ENCODE data around the gene LRRC74A. TPM values are rescaled to one million over a fixed set of nuclear protein-coding genes. Genes with fewer than 3 reads are reported as not detected.
"Not testable (repeated sequence)": the region's sequence is repeated elsewhere in the genome, so short reads cannot be mapped to it uniquely, and the experiment has no call there.

The LRRC74A gene
- total RNA-seq, 1 donor from 2014 or later, result not detected

DNA sequence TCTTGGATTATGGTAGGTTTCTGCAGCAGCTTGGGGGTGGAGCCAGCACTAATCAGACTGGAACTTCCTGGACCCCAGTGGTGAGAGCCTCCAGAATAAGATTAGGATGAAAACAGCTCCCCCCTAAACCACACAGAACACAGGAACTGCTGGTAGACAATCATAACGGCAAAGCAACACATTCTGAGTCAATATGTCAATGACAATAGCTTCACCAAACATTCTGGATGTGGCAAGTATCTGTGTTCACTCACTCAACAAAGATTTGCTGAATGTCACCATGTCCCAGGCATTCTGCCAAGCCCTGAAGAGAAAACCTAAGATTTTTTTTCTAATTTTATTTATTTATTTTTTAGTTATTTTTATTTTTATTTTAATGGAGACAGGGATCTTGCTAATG lies 65.2 kb downstream of the LRRC74A start:
- ATAC-seq, result no peak
- intact Hi-C loops (cut with DNase I), result no loop called here
- TF ChIP-seq, protein P1, sequence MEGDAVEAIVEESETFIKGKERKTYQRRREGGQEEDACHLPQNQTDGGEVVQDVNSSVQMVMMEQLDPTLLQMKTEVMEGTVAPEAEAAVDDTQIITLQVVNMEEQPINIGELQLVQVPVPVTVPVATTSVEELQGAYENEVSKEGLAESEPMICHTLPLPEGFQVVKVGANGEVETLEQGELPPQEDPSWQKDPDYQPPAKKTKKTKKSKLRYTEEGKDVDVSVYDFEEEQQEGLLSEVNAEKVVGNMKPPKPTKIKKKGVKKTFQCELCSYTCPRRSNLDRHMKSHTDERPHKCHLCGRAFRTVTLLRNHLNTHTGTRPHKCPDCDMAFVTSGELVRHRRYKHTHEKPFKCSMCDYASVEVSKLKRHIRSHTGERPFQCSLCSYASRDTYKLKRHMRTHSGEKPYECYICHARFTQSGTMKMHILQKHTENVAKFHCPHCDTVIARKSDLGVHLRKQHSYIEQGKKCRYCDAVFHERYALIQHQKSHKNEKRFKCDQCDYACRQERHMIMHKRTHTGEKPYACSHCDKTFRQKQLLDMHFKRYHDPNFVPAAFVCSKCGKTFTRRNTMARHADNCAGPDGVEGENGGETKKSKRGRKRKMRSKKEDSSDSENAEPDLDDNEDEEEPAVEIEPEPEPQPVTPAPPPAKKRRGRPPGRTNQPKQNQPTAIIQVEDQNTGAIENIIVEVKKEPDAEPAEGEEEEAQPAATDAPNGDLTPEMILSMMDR (IDR thresholded peaks at IDR 0.05), result no peak
- no peaks in the 10 kb centered on the region for H3K4me1 ChIP-seq
- H3K27ac ChIP-seq, result no peak overlapping the region
- DNase-seq, result no peak
- H3K36me3 ChIP-seq, result no peaks in the 10 kb centered on the region
- no peaks in the 10 kb centered on the region for H3K27me3 ChIP-seq (ENCODE audit: low read depth)
- no peak overlapping the region for H3K4me3 ChIP-seq
- H3K9me3 ChIP-seq, result peaks cover 10% of the 10 kb centered on the region

GRCh38 chr14:76894308-76894707 lies 68.1 kb downstream of the LRRC74A start:
- no peaks in the 10 kb centered on the region for H3K36me3 ChIP-seq
- TF ChIP-seq, protein P1 (IDR thresholded peaks at IDR 0.05), result no peak
- H3K9me3 ChIP-seq, result peaks cover 10% of the 10 kb centered on the region

GRCh38 chr14:76898006-76898405 lies 71.8 kb downstream of the LRRC74A start:
- intact Hi-C loops (cut with DNase I); H3K4me1 ChIP-seq; DNase-seq; H3K9me3 ChIP-seq; ATAC-seq; H3K27ac ChIP-seq; H3K4me3 ChIP-seq; H3K27me3 ChIP-seq (ENCODE audit: low read depth); H3K36me3 ChIP-seq: not testable (repeated sequence)

More at GRCh38 chr14:76894308-76894707, 68.1 kb downstream of the LRRC74A start:
- no peaks in the 10 kb centered on the region for H3K27me3 ChIP-seq (ENCODE audit: low read depth)
- no peaks in the 10 kb centered on the region for H3K4me1 ChIP-seq
- ATAC-seq (no peak), DNase-seq (no peak)
- no peak overlapping the region for H3K27ac ChIP-seq
- no peak overlapping the region for H3K4me3 ChIP-seq
- intact Hi-C loops (cut with DNase I), result no loop called here

GRCh38 chr14:76900682-76901081 lies 74.5 kb downstream of the LRRC74A start:
- DNase-seq (no peak), ATAC-seq (no peak)
- no peak overlapping the region for H3K4me3 ChIP-seq
- H3K4me1 ChIP-seq, result peaks cover 21% of the 10 kb centered on the region
- intact Hi-C loops (cut with DNase I), result no loop called here
- H3K9me3 ChIP-seq, result no peaks in the 10 kb centered on the region
- H3K36me3 ChIP-seq, result no peaks in the 10 kb centered on the region
- peak overlapping the region; percentile 28 for H3K27ac ChIP-seq
- TF ChIP-seq, protein P1 (IDR thresholded peaks at IDR 0.05), result no peak
- H3K27me3 ChIP-seq (ENCODE audit: low read depth), result no peaks in the 10 kb centered on the region

- TF ChIP-seq, protein P1 (IDR thresholded peaks at IDR 0.05), result no peak
- intact Hi-C loops (cut with DNase I), result no loop called here
- Histone ChIP-seq H3K4me3 (no peak overlapping the region), H3K27ac (peak overlapping the region; percentile 28), H3K27me3 (ENCODE audit: low read depth) (no peaks in the 10 kb centered on the region), H3K36me3 (no peaks in the 10 kb centered on the region), H3K4me1 (peaks cover 24% of the 10 kb centered on the region), H3K9me3 (no peaks in the 10 kb centered on the region)
- DNase-seq, result no peak
- ATAC-seq, result no peak
Observed at GRCh38 chr14:76901171-76902055, 75.2 kb downstream of the LRRC74A start.

GRCh38 chr14:76902591-76902990 lies 76.4 kb downstream of the LRRC74A start:
- intact Hi-C loops (cut with DNase I), result no loop called here
- no peaks in the 10 kb centered on the region for H3K27me3 ChIP-seq (ENCODE audit: low read depth)
- TF ChIP-seq, protein P1 (IDR thresholded peaks at IDR 0.05), result no peak
- H3K27ac ChIP-seq, result peak overlapping the region; percentile 81
- DNase-seq (no peak), ATAC-seq (peak in 1 of 2 donors; percentile 25)
- no peaks in the 10 kb centered on the region for H3K9me3 ChIP-seq
- H3K4me1 ChIP-seq, result peaks cover 24% of the 10 kb centered on the region
- no peak overlapping the region for H3K4me3 ChIP-seq
- no peaks in the 10 kb centered on the region for H3K36me3 ChIP-seq
